ENCODE measurements around the gene MAD1L1.

DNA sequence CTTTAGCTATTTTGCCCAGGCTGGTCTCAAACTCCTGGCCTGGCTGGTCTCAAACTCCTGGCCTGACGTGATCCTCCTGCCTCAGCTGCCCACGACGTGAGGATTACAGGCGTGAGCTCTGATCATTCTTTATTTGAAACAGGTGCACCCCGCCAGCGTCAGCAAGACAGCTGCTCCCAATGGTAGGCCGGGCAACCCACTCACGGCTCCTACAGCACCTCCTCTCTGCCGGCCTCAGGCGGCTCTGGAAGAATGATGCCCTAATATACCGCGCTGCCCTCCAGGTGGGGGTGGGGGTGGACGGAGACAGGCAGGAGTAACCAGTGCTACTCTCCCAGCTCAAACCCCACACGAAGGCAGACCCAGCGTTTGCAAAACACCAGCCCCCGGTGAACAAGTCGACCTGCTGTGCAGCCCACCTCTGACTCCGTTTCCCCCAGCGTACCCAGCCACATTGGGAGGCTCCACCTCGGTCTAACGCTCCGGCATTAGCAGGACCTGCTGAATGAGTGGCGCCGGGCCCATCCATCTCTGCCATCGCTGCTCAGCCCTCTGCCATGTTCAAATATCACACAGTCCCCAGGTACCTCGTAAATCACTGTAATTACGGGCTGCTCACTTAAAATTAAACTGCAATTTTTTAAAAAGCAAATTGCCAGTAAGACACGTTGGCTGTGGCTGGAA is 414.0 kb downstream of the MAD1L1 start:
- TF ChIP-seq POLR2A (IDR thresholded peaks at IDR 0.05): no peak
- TF ChIP-seq, protein P1, sequence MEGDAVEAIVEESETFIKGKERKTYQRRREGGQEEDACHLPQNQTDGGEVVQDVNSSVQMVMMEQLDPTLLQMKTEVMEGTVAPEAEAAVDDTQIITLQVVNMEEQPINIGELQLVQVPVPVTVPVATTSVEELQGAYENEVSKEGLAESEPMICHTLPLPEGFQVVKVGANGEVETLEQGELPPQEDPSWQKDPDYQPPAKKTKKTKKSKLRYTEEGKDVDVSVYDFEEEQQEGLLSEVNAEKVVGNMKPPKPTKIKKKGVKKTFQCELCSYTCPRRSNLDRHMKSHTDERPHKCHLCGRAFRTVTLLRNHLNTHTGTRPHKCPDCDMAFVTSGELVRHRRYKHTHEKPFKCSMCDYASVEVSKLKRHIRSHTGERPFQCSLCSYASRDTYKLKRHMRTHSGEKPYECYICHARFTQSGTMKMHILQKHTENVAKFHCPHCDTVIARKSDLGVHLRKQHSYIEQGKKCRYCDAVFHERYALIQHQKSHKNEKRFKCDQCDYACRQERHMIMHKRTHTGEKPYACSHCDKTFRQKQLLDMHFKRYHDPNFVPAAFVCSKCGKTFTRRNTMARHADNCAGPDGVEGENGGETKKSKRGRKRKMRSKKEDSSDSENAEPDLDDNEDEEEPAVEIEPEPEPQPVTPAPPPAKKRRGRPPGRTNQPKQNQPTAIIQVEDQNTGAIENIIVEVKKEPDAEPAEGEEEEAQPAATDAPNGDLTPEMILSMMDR (IDR thresholded peaks at IDR 0.05): no peak
